ENCODE results near the gene KDM5A.

DNA sequence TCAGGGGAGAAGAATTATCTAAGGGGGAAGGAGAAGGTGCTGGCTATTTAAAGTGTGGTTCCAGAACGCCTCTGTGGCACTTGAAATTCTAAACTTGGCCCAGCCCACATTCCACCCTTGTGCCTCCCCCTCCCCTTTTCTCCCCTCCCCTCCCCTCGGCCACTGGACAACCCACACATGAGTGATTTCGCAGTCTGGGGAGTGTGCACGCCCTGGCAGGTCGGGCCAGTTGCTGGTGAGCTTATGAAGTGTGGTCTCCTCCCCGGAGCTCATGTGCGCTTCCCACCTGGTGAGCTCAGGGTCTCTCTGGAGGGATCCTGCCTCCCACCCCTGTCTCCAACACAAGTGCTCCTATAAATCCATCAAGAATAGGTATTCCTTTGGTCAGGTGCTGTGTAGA is 126.3 kb downstream of the KDM5A start, which contains the start of gene SLC6A13:
- TF ChIP-seq MAX (IDR thresholded peaks at IDR 0.05; ENCODE audit: insufficient read depth, insufficient read length) = no peak
- TF ChIP-seq, protein P1, sequence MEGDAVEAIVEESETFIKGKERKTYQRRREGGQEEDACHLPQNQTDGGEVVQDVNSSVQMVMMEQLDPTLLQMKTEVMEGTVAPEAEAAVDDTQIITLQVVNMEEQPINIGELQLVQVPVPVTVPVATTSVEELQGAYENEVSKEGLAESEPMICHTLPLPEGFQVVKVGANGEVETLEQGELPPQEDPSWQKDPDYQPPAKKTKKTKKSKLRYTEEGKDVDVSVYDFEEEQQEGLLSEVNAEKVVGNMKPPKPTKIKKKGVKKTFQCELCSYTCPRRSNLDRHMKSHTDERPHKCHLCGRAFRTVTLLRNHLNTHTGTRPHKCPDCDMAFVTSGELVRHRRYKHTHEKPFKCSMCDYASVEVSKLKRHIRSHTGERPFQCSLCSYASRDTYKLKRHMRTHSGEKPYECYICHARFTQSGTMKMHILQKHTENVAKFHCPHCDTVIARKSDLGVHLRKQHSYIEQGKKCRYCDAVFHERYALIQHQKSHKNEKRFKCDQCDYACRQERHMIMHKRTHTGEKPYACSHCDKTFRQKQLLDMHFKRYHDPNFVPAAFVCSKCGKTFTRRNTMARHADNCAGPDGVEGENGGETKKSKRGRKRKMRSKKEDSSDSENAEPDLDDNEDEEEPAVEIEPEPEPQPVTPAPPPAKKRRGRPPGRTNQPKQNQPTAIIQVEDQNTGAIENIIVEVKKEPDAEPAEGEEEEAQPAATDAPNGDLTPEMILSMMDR (IDR thresholded peaks at IDR 0.05; ENCODE audit: extremely low read depth in 1 of 2, insufficient read depth in 1 of 2, low read depth in 1 of 2, low read length in 2 of 2) = no peak
- TF ChIP-seq MYC (IDR thresholded peaks at IDR 0.05; ENCODE audit: low read depth, low read length) = no peak

All from endothelial cell of umbilical vein (primary cell).